ENCODE results near the gene RO60. TPM values are rescaled to one million over a fixed set of nuclear protein-coding genes. Genes with fewer than 3 reads are reported as not detected.

Gene RO60
- total RNA-seq, 1 experiment from 2014 or later = 69.5 TPM

Other genes starting within 250 kb of the RO60 start
- gene UCHL5, start 252 bp upstream of the RO60 start, total RNA-seq (2021; ENCODE audit: unreplicated experiment) = 75.8 TPM
- 30.6 TPM for gene GLRX2, start 45.8 kb downstream of the RO60 start, total RNA-seq (2021; ENCODE audit: unreplicated experiment)
- gene CDC73, start 62.4 kb downstream of the RO60 start, total RNA-seq (2021; ENCODE audit: unreplicated experiment) = 63.2 TPM
- 0.15 TPM for gene B3GALT2, start 127.0 kb downstream of the RO60 start, total RNA-seq (2021; ENCODE audit: unreplicated experiment)

All from HCT116 (cell line).